ENCODE data around the gene DISC1. TPM values are rescaled to one million over a fixed set of nuclear protein-coding genes. Genes with fewer than 3 reads are reported as not detected.
A peak's percentile ranks its signal among the peaks of the same experiment; 100 is the strongest.

Gene DISC1
- total and polyA plus RNA-seq, 2 of the 13 experiments (the other 11 are each of a cell fraction or from before 2014, with no cell fraction given) = 4.2 to 4.6 TPM

GRCh38 chr1:231836227-231836893 is 209.8 kb downstream of the DISC1 start (continued):
- no peak for TF ChIP-seq POGK (CRISPR knock-in tag; conservative IDR thresholded peaks at IDR 0.05)
- TF ChIP-seq, protein P1, sequence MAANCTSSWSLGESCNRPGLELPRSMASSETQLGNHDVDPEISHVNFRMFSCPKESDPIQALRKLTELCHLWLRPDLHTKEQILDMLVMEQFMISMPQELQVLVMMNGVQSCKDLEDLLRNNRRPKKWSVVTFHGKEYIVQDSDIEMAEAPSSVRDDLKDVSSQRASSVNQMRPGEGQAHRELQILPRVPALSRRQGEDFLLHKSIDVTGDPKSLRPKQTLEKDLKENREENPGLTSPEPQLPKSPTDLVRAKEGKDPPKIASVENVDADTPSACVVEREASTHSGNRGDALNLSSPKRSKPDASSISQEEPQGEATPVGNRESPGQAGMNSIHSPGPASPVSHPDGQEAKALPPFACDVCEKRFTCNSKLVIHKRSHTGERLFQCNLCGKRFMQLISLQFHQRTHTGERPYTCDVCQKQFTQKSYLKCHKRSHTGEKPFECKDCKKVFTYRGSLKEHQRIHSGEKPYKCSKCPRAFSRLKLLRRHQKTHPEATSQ (CRISPR knock-in tag; IDR thresholded peaks at IDR 0.05; ENCODE audit: borderline replicate concordance) = peak; percentile 21; the same call in 1 of the 2 replicates
- TF ChIP-seq, protein P2, sequence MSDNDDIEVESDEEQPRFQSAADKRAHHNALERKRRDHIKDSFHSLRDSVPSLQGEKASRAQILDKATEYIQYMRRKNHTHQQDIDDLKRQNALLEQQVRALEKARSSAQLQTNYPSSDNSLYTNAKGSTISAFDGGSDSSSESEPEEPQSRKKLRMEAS (IDR thresholded peaks at IDR 0.05) = peak; percentile 65
- no peak for TF ChIP-seq NFKB2 (CRISPR knock-in tag; IDR thresholded peaks at IDR 0.05; ENCODE audit: borderline replicate concordance)
- TF ChIP-seq SP1 (IDR thresholded peaks at IDR 0.05) = no peak
- TF ChIP-seq SP1 (CRISPR knock-in tag; IDR thresholded peaks at IDR 0.05) = peak; percentile 51
- TF ChIP-seq SALL1 (CRISPR knock-in tag; IDR thresholded peaks at IDR 0.05) = peak; percentile 47; the same call in 1 of the 2 replicates
- TF ChIP-seq AHR (CRISPR knock-in tag; IDR thresholded peaks at IDR 0.05) = no peak
- TF ChIP-seq, protein P3, sequence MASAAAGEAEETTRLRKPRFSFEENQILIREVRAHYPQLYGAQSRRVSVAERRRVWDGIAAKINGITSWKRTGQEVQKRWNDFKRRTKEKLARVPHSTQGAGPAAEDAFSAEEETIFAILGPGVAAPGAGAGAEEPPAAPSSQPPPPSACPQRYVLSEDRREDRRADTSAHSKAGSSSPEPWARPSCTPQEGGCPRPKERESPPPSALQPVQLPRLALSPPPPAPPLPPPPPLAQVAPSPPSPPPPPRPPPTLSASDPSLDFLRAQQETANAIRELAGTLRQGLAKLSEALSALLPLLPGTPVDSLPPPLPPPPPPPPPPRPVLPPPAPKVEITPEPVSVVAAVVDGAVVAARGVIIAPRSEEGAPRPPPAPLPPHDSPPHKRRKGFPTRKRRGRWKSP (CRISPR knock-in tag; IDR thresholded peaks at IDR 0.05) = no peak
- TF ChIP-seq ZNF264 (CRISPR knock-in tag; IDR thresholded peaks at IDR 0.05) = peak; percentile 51; the same call in 1 of the 2 replicates
- no peak for TF ChIP-seq SIX1 (CRISPR knock-in tag; IDR thresholded peaks at IDR 0.05; ENCODE audit: borderline replicate concordance)
- TF ChIP-seq ZFP37 (CRISPR knock-in tag; IDR thresholded peaks at IDR 0.05; ENCODE audit: borderline replicate concordance) = 0 out of 2 replicates have a peak, but pooled peaks have one; percentile 49
- peak; percentile 50; the same call in 1 of the 2 replicates for TF ChIP-seq ERF (CRISPR knock-in tag; IDR thresholded peaks at IDR 0.05)
- TF ChIP-seq HDAC2 (CRISPR knock-in tag; IDR thresholded peaks at IDR 0.05) = 0 out of 2 replicates have a peak, but pooled peaks have one; percentile 50
- no peak for TF ChIP-seq MTA1 (CRISPR knock-in tag; IDR thresholded peaks at IDR 0.05; ENCODE audit: borderline replicate concordance)
- no peak for TF ChIP-seq ZNF136 (CRISPR knock-in tag; IDR thresholded peaks at IDR 0.05; ENCODE audit: low read depth)
- TF ChIP-seq AHDC1 (CRISPR knock-in tag; IDR thresholded peaks at IDR 0.05; ENCODE audit: borderline replicate concordance) = peak; percentile 52; the same call in 1 of the 2 replicates
- TF ChIP-seq SOX5 (CRISPR knock-in tag; IDR thresholded peaks at IDR 0.05; ENCODE audit: borderline replicate concordance) = peak; percentile 53; the same call in 1 of the 2 replicates
- peak; percentile 30; the same call in 1 of the 2 replicates for TF ChIP-seq NFYB (CRISPR knock-in tag; IDR thresholded peaks at IDR 0.05)
